PC-3 (cell line): Measurements from ENCODE around the gene MSH2.

Experiments used
- CTCF ChIP-seq: fragments of 300-600 bp; sonication (generic); conservative IDR thresholded peaks from 2 replicates; pipeline ENCODE4 v1.5.1; 2017; ENCODE audit warnings: antibody characterized with exemption, low read depth, mild to moderate bottlenecking, low read length
- EZH2 ChIP-seq: fragments of 300-600 bp; sonication (generic); IDR thresholded peaks from one replicate; pipeline ENCODE4 v1.6.1; 2017; ENCODE audit warnings: antibody characterized with exemption, mild to moderate bottlenecking, low read length; ENCODE audit not compliant: unreplicated experiment

- TF ChIP-seq CTCF: no peak
- no peak for TF ChIP-seq EZH2
Observed at GRCh38 chr2:47530105-47530760, 127.3 kb downstream of the MSH2 start.
